HG03097 (cell line): ENCODE results near the gene GTF2A2.
"Not testable (repeated sequence)": the region's sequence is repeated elsewhere in the genome, so short reads cannot be mapped to it uniquely, and the experiment has no call there.

ENCODE experiments used
- ATAC-seq: cut with Tn5 transposase; IDR thresholded peaks from one replicate; pipeline ENCODE4 v1.9.1; 2021; ENCODE audit not compliant: unreplicated experiment, low FRiP score

Gene GTF2A2

DNA sequence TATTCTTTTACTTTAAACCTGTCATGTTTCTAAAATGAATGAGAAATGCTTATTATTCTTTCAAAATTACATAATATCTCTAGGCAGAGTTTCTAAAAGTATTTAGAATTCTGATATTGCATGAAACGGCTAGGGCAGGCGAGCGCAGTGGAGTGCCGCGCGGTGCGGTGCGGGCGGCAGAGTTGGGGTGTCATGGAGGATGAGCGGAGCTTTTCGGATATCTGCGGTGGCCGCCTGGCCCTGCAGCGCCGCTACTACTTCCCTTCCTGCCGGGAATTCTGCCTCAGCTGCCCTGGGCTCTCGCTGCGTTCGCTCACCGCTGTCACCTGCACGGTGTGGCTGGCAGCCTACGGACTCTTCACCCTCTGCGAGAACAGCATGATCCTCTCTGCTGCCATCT, 19.2 kb upstream of the GTF2A2 start:
- no peak for ATAC-seq

DNA sequence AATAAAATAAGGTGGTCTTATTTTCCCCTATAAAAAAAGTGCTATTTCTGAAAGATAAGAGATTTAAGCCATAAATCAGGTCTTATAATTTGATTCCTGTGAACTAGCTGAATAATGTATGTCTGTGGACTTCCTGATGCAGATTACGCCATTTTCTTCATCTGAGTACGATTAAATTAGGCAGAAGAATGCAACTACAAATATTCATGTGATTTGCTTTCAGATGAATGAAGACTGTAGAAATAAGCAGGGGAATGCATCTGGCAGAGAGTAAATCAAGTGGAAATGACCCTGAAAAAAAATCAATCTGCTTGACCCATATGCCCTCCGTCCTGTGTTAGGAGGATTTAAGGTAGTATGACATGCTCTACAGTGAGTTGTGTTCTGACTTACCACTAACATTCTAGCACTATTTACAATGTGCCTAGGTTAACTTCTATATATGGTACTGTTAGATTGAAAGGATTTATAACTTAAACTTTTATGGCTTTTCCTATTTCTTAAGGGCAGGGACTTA, 17.1 kb upstream of the GTF2A2 start:
- ATAC-seq = no peak

GRCh38 chr15:59668556-59668955, 11.2 kb upstream of the GTF2A2 start:
- no peak for ATAC-seq

DNA sequence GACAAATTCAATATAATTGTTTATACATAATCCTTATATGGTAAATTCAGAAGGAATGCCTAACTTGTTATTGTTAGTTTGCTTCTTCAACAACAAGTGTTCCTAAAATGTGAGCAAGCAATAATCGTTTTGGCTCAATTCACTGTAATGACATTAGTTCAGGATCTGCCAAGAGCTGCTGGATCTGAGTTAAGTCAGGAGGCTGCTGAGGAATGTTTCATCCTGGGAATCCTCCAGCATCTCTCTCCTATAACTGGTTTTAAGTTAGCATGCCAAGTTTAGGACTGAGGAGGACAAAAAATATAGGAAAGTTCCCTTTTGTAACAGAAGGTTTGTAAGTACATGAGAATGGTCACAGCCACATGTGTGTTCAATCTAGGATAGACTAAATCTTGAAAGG, 4.9 kb upstream of the GTF2A2 start:
- ATAC-seq = no peak

- no peak for ATAC-seq
Measured at GRCh38 chr15:59659366-59659765, 2.1 kb upstream of the GTF2A2 start.

GRCh38 chr15:59657635-59658125, 365 bp upstream of the GTF2A2 start:
- no peak for ATAC-seq

GRCh38 chr15:59654046-59654445, 3.3 kb downstream of the GTF2A2 start:
- ATAC-seq = no peak

DNA sequence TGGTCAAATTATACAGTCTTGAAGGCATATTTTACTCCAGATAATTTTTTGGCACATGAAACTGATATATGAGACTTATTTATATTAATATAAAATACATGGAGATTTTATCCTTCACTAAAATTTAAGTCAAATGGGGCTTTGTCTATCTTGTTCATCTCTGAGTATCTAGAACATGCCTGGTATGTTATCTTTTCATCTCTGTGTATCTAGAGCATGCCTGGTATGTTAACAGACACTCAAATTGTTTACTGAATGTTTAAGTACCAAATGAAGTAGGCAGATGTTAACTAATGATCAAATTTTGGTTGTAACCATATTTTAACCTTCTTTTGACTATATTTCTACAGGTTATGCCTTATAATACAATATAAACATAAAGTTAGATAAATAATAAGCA, 7.7 kb downstream of the GTF2A2 start:
- ATAC-seq = no peak

- no peak for ATAC-seq
Measured at GRCh38 chr15:59647085-59647484, 10.2 kb downstream of the GTF2A2 start.

DNA sequence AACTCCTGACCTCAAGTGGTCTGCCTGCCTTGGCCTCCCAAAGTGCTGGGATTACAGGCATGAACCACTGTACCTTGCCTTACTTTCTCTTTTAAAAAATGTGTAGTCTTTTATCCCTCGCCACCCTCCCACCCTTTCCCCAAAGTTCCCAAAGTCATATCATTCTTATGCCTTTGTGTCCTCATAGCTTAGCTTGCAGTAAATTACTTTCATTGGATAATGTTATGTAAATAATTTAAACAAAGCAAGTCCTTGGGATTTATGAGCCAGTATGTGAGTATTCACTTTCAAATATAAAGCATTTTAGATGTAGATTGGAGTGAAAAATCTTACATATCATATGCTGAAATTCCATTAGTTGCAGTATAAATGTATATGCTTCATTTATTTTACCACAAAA, 11.0 kb downstream of the GTF2A2 start:
- ATAC-seq = no peak

- not testable (repeated sequence) for ATAC-seq
Measured at GRCh38 chr15:59645812-59646211, 11.5 kb downstream of the GTF2A2 start.

DNA sequence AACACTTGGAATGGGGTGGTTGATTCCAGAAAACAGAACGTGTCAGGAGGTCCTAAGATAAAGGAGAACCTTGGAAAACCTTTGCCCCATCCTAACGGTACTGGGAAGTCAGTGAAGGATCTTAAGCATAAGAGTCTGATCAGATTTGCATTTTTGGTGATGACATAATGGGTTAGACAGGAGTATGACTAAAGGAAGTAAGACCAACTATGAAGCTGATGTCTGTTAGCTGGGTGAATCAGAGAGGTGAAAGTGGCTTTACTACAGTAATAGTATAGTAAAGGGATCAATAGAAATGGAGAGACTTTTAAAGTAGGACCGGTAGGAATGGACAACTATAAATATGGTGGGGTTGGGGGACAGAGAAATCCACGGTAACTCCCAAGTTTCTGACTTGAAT, 12.6 kb downstream of the GTF2A2 start:
- no peak for ATAC-seq

DNA sequence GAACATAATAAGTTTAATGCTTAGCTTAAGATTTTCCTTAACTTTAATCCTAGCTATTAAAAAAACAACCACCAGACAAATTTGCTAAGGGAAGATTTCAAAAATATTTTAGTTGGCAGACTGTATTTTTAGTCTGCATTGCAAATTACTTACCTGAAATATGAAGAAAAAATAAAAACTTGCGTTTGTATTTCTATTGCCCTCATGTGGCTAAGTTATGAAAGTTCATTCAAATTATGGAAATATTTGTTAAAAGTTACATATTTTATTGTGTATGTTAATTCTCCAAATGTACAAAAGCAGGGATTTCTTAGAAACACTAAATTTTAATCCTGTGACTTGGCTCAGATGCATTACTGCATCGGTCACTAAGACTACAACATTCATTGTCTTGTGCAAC, 15.0 kb downstream of the GTF2A2 start:
- ATAC-seq = no peak

GRCh38 chr15:59637507-59637906, 19.8 kb downstream of the GTF2A2 start:
- not testable (repeated sequence) for ATAC-seq

- no peak for ATAC-seq
Measured at GRCh38 chr15:59636184-59636583, 21.1 kb downstream of the GTF2A2 start.

DNA sequence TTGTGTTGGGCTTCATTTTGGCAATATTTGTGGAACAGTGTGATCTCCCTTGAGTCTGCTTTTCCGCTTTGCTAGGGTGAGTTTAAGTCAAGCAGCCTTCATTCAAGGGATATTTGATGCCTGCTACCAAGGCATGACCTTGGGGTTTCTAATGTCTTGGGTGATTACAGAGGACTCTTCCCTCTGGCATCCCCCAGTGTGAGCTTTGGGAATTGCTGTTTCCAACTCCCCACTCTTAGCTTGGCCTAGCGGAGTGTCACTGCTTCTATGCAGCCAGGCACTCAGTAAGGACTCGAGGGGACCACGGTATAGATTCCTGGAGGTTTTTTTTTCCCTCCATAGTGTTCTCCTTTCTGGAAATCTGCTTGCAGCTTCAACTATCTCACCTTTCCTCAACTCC, 24.6 kb downstream of the GTF2A2 start:
- no peak for ATAC-seq

- ATAC-seq = no peak
Measured at GRCh38 chr15:59622289-59622688, 35.0 kb downstream of the GTF2A2 start.

- ATAC-seq = no peak
Measured at GRCh38 chr15:59618406-59618805, 38.9 kb downstream of the GTF2A2 start.

- ATAC-seq = no peak
Measured at GRCh38 chr15:59616379-59616778, 40.9 kb downstream of the GTF2A2 start.

- ATAC-seq = no peak
Measured at GRCh38 chr15:59615661-59616060, 41.7 kb downstream of the GTF2A2 start.

DNA sequence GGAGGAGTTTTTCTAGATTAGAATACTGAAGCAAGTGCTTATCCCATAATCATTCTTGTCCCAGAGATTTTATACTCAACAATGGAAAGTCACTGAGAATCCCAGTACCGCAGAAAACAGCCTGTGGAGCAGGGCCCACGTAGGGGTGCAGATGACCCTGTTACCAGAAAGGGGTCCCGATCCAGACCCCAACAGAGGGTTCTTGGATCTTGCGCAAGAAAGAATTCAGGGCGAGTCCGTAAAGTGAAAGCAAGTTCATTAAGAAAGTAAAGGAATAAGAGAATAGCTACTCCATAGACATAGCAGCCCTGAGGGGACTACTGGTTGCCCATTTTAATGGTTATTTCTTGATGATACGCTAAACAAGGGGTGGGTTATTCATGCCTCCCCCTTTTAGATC, 43.2 kb downstream of the GTF2A2 start:
- no peak for ATAC-seq

- no peak for ATAC-seq
Measured at GRCh38 chr15:59611276-59612260, 45.7 kb downstream of the GTF2A2 start, which contains the start of gene GCNT3. TSS of gene GCNT3 (plus strand) at chr15:59611783. CDS start at chr15:59618239, 6,456 bp downstream.
